C4-2B (cell line): ENCODE results near the gene MCRIP1.
A peak's percentile ranks its signal among the peaks of the same experiment; 100 is the strongest.

ENCODE experiments used
- ZFX ChIP-seq: fragments of 450-650 bp; IDR thresholded peaks from 2 replicates; pipeline ENCODE4 v1.6.1; 2017
- TF ChIP-seq, protein P1 (sequence below): fragments of 450-650 bp; conservative IDR thresholded peaks from 2 replicates; pipeline ENCODE4 v1.5.1; 2017; ENCODE audit warnings: mild to moderate bottlenecking

DNA sequence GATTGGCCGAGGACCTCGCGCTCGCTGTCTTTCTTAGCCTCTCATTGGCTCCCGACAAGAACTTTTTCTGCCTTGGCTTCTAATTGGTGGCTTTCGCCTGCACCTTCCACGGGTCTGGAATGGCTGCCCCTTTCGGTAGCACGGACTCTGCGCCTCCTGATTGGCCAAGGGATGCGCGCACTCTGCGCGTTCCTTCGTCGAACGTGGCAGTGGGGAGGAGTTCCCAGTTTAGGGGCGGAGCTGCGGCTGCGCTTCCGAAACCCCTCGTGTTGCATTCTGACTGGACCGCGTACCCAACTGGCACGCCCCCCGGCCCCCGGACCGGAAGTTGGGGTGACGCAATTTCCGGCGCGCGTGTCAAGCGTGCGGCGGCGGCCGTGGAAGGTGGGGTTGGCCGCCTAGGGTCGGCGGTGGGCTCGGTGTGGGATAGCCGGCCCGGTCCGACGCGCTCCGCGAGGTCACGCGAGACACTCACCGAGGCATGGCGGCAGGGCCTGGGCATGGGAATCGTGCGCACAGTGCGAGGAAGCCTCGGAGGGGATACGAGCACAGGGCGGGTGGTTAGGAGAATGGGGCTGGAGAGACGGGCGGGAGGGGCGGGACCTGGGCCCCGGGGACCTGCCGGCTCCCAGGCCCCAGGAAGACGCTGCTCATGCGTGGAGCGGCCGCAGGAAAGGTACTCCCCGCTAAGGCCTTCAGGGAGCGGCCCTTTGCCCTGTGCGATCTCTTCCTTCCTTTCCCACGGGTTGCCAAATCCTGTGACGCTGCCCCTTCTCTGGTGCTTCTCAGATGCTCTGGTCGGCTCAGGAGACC lies 27.9 kb upstream of the MCRIP1 start:
- TF ChIP-seq, protein P1, sequence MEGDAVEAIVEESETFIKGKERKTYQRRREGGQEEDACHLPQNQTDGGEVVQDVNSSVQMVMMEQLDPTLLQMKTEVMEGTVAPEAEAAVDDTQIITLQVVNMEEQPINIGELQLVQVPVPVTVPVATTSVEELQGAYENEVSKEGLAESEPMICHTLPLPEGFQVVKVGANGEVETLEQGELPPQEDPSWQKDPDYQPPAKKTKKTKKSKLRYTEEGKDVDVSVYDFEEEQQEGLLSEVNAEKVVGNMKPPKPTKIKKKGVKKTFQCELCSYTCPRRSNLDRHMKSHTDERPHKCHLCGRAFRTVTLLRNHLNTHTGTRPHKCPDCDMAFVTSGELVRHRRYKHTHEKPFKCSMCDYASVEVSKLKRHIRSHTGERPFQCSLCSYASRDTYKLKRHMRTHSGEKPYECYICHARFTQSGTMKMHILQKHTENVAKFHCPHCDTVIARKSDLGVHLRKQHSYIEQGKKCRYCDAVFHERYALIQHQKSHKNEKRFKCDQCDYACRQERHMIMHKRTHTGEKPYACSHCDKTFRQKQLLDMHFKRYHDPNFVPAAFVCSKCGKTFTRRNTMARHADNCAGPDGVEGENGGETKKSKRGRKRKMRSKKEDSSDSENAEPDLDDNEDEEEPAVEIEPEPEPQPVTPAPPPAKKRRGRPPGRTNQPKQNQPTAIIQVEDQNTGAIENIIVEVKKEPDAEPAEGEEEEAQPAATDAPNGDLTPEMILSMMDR, result no peak
- peak; percentile 73 for TF ChIP-seq ZFX
